ENCODE measurements around the gene ADSL.
A peak's percentile ranks its signal among the peaks of the same experiment; 100 is the strongest.

The ADSL gene

DNA sequence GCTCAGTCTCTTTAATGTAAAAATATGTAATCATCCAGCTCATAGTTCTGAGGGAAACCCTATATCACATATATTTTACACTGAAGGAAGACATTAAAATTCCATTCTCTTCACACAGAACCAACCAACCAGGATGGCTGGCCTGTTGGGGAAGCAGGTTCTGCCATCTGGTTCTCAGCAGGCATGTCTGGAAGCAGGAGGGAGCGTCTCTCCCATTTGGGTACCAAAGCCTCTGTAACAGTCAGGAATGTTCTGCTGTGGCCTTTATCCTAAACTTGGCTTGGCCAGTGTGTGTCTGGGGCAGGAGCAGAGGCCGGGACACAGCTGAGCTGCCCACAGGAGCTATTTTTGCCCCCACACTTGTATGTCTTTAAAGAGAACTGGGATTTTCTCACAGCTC is 53.3 kb downstream of the ADSL start:
- TF ChIP-seq ZNF274 (IDR thresholded peaks at IDR 0.05; ENCODE audit: low read depth, low read length), result no peak
- H3K4me3 ChIP-seq (ENCODE audit: low read length), result no peak overlapping the region; the same call in 1 of the 2 replicates

DNA sequence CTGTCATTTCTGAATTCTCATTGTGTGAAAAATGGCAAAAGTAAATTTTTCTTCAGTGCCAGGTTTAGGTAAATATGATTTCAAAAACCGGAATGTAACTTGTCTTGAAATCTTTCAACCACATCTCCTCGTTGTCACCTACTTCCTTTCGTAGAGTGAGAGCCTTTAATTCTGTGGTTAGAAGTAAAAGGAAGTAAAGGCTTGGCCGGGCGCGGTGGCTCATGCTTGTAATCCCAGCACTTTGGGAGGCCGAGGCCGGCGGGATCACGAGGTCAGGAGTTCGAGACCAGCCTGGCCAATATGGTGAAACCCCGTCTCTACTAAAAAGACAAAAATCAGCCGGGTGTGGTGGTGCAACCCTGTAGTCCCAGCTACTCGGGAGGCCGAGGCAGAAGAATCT is 53.9 kb downstream of the ADSL start:
- peak overlapping the region; percentile 29; the same call in 1 of the 2 replicates for H3K4me3 ChIP-seq (ENCODE audit: low read length)

DNA sequence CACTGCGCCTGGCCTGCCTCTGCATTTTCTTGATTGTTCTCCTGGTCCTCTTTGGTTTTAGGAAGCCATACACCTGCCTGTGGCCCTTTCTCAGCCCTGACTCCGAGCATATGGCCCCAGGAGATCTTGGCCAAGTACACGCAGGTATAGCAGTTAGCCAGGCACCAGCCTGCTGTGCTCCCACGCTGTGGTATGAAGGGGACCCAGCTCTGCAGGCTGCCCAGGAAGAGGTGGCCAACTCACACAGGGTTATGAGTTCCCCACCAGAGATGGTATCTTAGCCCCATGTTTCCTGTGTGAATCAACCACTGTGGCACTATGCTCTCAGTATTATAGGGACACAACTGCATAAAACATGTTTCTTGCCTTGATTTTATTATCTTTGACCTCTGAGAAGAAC is 55.2 kb downstream of the ADSL start:
- H3K4me3 ChIP-seq (ENCODE audit: low read length), result no peak overlapping the region
- no peak for TF ChIP-seq ZNF274 (IDR thresholded peaks at IDR 0.05; ENCODE audit: low read depth, low read length)

More for the DNA sequence above, 53.9 kb downstream of the ADSL start:
- no peak for TF ChIP-seq ZNF274 (IDR thresholded peaks at IDR 0.05; ENCODE audit: low read depth, low read length)

DNA sequence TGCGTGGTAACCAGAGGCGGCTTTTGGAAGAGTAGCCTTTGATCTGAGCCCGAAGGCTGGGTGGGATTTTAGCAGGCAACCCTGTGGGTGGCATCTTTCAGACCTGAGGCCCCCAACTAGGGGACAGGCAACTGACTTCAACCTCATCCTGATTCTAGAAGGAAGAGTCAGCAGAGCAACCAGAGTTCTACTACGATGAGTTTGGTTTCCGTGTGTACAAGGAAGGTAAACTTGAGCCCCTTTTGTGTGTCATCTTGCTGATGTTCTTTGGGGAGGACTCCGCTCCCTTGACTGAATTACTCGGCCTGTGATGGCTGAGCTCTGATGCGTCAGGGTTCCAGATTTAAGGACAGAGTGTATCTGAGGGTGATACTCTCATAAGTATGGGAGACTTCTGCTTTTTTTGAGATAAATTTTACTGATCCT is 55.7 kb downstream of the ADSL start:
- no peak overlapping the region for H3K4me3 ChIP-seq (ENCODE audit: low read length)
- TF ChIP-seq ZNF274 (IDR thresholded peaks at IDR 0.05; ENCODE audit: low read depth, low read length), result no peak

DNA sequence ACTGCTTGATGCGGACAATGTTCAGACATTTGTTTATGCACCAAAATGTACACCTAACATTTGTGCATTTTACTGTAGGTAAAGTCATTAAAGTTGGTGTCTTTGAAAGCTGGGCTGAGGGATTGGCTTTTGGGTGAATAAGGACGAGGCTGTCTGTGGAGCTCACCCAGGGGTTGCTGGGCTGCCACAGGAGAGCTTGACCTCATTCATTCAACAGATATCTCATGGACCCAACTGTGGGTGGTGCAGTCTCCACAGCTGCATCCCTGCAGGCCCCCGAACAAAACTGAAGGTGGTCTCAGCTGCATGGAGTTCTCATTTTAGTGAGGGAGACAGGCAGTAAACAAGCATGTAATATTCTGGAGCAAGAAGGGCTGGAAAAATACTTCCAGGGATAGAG is 56.8 kb downstream of the ADSL start:
- no peak for TF ChIP-seq ZNF274 (IDR thresholded peaks at IDR 0.05; ENCODE audit: low read depth, low read length)

DNA sequence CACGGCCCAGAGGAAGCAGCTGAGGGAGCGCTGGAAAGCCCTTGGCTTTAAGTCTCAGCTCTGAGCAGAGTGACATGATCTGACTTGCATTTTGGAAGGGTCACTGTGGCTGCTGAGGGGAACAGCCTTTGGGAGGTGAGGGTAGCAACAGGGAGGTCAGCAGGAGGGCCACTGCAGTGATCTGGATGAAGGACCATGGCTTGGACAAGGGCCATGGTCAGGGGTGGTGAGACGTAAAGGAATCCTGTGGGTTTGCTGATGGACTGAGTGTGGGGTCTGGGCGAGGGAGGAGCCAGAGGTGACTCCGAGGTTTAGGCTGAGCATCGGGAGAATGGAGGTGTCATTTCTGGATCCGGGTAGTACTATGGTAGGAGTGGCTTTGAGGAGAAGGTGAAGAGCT is 57.4 kb downstream of the ADSL start:
- TF ChIP-seq ZNF274 (IDR thresholded peaks at IDR 0.05; ENCODE audit: low read depth, low read length), result no peak
- H3K4me3 ChIP-seq (ENCODE audit: low read length), result no peak overlapping the region

More for the DNA sequence above, 56.8 kb downstream of the ADSL start:
- no peak overlapping the region for H3K4me3 ChIP-seq (ENCODE audit: low read length)

DNA sequence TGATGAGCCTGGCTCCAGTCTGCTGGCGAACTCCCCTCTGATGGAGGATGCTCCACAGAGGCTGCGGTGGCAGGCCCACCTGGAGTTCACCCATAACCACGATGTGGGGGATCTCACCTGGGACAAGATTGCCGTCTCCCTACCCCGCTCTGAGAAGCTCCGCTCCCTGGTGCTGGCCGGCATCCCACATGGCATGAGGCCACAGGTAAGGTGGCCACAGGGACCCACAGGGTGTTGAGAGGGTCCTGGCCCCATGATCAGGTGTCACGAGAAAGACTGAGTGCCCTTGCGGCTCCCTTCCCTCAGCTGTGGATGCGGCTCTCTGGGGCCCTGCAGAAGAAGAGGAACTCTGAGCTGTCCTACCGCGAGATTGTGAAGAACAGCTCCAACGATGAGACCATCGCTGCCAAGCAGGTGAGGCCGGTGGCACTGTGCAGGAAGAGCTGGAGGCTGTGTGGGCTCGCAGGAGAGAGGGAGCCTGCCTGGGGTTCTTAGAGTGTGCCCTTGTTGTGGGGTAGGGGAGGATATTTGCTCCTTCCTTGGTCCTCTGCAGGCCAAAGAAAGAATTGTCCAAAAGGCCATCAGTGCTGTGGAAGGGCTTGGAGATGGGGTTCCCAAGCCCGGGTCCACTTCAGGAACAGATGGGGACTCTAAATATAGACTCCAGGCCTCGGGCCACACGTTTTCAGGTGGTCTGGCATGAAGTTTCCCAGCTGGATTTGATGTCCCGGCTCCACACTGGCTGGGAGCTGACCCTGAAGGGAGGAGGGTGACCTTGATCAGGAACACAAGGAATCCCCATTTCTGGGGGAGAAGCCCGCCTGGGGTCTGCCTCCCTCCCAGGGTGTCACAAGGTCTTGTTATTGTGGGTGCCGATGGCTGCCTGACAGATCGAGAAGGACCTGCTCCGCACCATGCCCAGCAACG is 58.2 kb downstream of the ADSL start:
- no peak for TF ChIP-seq ZNF274 (IDR thresholded peaks at IDR 0.05; ENCODE audit: low read depth, low read length)
- no peak overlapping the region for H3K4me3 ChIP-seq (ENCODE audit: low read length)

DNA sequence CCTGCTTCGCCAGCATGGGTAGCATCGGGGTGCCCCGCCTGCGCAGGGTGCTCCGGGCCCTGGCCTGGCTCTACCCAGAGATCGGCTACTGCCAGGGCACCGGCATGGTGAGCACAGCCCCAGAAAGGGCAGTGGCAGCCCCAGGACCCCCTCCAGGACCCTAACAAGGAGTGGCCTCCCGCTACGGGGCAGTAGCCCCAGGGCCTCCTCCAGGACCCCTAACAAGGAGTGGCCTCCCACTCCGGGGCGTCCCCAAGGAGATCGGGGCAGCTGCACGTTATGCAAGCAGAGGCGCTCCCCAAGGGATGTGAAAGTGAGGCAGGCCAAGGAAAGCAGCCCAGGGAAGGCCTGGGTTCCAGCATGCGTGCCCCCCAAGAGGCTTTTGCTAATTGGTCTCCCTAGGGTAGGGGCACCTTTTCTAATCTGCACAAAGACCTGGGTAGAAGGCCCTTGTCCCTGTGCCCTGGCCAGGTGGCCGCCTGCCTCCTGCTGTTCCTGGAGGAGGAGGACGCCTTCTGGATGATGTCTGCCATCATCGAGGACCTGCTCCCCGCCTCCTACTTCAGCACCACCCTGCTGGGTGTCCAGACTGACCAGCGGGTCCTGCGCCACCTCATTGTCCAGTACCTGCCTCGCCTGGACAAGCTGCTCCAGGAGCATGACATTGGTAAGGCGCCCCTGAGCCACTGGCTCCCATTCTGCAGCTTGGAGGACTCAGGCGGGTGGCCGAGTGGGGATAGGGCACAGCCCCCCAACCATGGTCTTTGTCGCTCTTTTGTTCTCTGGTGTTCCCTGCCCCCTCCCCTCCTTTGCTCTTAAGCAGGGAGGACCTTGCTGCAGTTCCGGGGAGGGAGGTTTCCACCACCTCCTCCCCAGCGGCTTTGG is 59.1 kb downstream of the ADSL start:
- no peak for TF ChIP-seq ZNF274 (IDR thresholded peaks at IDR 0.05; ENCODE audit: low read depth, low read length)

DNA sequence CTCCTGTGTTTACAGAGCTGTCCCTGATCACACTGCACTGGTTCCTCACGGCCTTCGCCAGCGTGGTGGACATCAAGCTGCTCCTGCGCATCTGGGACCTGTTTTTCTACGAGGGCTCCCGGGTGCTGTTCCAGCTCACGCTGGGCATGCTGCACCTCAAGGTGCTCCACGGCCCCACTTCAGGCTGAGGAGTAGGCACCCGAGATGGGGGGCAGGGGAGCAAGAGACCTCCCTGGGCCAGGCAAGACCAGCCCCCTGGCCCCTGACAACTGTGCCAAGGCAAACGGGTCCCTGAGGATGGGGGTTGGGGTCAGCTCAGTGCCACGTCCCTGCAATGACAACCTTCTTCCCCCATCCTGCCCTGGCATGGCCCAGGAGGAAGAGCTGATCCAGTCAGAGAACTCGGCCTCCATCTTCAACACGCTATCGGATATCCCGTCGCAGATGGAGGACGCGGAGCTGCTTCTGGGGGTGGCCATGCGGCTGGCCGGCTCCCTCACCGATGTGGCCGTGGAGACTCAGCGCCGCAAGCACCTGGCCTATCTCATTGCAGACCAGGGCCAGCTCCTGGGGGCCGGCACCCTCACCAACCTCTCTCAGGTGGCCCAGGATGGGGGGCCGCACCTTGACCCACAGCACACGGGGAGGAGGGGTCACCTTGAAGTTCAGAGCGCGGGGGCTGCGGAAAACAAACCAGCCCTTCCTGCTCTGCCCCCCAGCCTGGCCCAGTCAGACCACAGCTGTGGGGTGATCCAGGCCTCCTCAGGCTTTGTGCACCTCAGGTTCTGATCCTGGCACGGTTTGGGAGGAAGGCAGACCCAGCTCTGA is 60.0 kb downstream of the ADSL start:
- no peak for TF ChIP-seq ZNF274 (IDR thresholded peaks at IDR 0.05; ENCODE audit: low read depth, low read length)
- H3K4me3 ChIP-seq (ENCODE audit: low read length), result no peak overlapping the region

More for the DNA sequence above, 59.1 kb downstream of the ADSL start:
- no peak overlapping the region for H3K4me3 ChIP-seq (ENCODE audit: low read length)

DNA sequence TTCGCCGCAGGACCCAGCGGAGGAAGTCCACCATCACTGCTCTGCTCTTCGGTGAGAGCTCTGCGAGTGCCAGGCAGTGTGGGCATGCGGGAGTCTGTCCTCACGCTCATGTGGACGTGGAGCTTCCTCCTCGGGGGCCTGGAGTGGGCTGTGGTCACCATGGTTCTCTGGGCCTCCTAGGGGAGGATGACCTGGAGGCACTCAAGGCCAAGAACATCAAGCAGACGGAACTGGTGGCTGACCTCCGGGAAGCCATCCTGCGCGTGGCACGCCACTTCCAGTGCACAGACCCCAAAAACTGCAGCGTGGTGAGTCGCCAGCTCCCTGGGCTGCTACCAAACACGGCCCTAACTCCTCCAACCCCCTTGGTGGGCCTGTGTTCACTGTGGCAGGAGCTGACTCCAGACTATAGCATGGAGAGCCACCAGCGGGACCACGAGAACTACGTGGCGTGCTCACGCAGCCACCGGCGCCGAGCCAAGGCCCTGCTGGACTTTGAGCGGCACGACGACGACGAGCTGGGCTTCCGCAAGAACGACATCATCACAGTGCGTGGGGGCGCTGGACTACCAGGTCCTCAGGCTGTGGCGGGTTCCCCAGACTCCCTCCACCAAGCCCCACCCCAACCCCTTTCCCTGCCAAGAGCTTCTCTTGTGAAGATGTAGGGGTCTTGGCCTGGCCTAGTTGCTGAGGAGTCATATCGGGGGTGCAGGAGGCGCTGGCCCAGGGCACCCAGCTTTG is 60.9 kb downstream of the ADSL start:
- H3K4me3 ChIP-seq (ENCODE audit: low read length), result no peak overlapping the region
- no peak for TF ChIP-seq ZNF274 (IDR thresholded peaks at IDR 0.05; ENCODE audit: low read depth, low read length)

DNA sequence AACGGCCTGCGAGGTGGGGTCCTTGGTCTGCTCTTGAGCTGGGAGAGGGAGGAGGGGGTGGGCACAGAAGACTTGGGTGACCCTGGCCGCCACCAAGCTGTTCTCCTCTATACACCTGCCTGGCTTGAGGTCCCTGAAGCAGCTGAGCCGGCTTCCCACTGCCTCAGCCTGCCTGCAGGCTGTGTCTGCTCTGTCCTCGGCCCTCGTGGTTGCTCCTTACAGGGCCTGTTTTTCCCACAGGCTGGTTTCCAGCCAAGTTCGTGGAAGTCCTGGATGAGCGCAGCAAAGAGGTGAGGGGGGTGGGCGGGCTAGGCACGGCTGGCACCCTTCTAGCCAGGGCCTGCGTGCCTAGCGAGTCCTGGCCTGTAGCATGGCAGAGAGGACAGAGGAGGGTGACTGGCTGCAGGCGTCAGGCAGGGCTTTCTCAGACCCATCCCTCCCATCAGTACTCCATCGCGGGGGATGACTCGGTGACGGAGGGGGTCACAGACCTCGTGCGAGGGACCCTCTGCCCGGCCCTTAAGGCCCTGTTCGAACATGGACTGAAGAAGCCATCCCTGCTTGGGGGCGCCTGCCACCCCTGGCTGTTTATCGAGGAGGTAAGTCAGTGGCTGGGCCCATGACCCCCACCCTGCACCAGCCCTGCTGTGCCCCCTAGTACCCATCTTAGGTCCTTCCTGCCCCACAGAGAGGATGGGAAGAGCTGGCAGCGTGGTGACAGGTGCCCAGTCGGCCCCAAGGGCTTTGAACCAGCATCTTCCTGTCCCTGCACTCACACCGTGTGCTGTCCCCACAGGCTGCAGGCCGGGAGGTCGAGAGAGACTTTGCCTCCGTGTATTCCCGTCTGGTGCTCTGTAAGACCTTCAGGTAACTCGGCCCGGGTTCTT is 61.8 kb downstream of the ADSL start:
- no peak overlapping the region for H3K4me3 ChIP-seq (ENCODE audit: low read length)
- TF ChIP-seq ZNF274 (IDR thresholded peaks at IDR 0.05; ENCODE audit: low read depth, low read length), result no peak
